ENCODE measurements around the gene WDR75. TPM values are rescaled to one million over a fixed set of nuclear protein-coding genes. Genes with fewer than 3 reads are reported as not detected.

The WDR75 gene
- 52.8 and 68.4 TPM in 2 replicates for total RNA-seq (2014; rRNA removed; shearing (Covaris generic); ENCODE audit: low replicate concordance)

DNA sequence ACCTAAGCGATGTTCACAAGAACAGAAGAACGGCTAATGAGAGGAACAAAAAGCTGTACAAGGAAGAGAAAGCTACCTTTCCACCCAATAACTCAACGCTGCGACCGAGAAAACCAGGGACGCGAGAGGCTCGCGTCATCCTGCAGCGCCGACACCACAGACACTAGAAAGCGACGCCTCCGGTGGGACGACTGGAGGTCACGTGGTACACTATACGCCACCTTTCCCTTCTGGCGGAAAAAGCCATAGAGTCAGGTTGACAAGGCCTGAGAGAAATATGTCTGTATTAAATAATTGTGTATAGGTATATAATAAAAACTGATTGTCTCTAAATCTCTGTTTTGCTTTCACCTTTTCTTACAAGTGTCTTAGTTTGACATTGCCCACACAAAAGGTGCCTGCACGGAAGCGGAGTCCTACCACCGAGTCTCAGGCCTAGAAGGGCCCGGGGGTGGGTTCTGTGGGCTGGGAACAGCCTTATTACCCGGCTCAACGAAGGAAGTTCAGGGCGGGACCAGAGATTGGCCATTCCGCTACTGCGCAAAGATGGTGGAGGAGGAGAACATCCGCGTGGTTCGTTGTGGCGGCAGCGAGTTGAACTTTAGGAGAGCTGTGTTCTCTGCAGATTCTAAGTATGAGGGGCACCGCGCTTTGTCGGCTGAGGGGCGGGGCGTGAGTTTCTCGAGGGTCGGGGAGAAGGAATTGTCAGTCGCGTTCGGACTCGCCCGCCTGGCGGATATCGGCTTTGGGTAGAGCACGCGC is at the start of gene WDR75:
TSS of gene WDR75 (plus strand) at position 528 of the 762 bp plus-strand sequence. CDS start at position 547, 19 bp downstream.
- peaks cover 29% of the 10 kb centered on the region for H3K36me3 ChIP-seq
- H3K4me3 ChIP-seq = peak within 1 kb of the TSS; percentile 71
- H3K9me3 ChIP-seq = no peaks in the 10 kb centered on the region
- DNase-seq = peak; percentile 93
- H3K27me3 ChIP-seq = no peaks in the 10 kb centered on the region

DNA sequence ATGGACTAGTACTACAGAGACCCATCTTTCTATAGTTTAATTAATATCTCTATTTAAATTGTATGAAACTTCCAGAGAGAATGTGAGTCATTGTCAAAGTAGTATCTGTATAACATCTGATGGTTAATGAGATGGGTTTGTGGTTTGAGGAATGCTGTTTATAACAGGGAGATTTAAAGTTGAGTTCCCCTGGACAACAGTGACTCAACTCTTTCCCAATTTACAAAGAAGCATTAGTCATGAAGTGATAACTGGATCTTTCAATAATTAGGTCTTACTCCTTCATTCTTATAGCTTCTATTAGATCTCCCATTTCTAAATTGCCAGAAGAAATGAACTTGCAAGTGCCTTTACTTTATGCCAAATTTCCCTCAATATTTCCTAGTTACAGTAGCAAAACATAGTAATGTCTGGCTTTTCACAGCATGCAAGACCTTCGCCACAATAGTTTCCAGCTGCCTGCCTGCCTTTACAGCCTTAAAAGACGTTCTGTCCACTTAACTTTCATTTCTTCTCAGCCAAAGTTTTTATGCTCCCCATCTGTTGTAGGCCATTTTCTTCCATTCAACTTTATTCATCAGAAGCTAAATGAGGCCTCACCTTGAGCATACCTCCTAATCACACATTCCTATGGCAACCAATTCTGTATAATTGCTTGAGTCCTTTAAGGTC is 47.7 kb upstream of the WDR75 start:
- Histone ChIP-seq H3K9me3 (peaks cover 6% of the 10 kb centered on the region), H3K36me3 (no peaks in the 10 kb centered on the region), H3K27me3 (no peaks in the 10 kb centered on the region), H3K4me3 (no peak overlapping the region)
- peak; percentile 34 for DNase-seq

DNA sequence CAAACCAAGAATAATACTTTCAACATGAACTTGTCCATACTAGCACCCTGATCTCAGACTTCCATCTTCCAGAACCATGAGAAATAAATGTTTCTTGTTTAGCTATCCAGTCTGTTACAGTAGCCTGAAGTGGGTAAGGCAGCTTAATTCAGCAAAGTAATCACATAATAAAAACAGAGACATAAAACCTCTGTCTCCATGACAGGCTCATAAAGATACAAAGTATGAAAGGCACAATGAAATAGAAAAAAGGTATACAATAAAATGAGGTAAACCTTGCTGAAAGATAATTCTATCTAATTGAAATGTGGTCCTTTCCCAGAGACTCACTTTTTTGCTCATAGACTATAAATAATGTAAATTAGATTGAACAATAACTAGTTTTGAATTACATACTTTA is 46.7 kb upstream of the WDR75 start:
- H3K4me3 ChIP-seq = no peak overlapping the region
- no peak for DNase-seq
- no peaks in the 10 kb centered on the region for H3K36me3 ChIP-seq
- H3K9me3 ChIP-seq = peaks cover 6% of the 10 kb centered on the region
- H3K27me3 ChIP-seq = no peaks in the 10 kb centered on the region

DNA sequence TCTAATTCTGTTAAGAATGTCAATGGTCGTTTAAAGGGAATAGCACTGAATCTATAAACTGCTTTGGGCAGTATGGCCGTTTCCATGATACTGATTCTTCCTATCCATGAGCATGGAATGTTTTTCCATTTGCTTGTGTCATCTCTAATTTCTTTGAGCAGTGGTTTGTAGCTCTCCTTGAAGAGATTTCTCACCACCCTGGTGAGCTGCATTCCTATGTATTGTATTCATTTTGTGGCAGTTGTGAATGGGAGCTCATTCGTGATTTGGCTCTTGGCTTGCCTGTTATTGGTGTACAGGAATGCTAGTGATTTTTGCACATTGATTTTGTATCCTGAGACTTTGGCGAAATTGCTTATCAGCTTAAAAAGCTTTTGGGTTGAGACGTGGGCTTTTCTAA is 38.3 kb upstream of the WDR75 start:
- no peaks in the 10 kb centered on the region for H3K27me3 ChIP-seq
- no peak for DNase-seq
- no peaks in the 10 kb centered on the region for H3K36me3 ChIP-seq
- H3K4me3 ChIP-seq = no peak overlapping the region
- H3K9me3 ChIP-seq = peaks cover 2% of the 10 kb centered on the region; the same call in 1 of the 2 replicates

DNA sequence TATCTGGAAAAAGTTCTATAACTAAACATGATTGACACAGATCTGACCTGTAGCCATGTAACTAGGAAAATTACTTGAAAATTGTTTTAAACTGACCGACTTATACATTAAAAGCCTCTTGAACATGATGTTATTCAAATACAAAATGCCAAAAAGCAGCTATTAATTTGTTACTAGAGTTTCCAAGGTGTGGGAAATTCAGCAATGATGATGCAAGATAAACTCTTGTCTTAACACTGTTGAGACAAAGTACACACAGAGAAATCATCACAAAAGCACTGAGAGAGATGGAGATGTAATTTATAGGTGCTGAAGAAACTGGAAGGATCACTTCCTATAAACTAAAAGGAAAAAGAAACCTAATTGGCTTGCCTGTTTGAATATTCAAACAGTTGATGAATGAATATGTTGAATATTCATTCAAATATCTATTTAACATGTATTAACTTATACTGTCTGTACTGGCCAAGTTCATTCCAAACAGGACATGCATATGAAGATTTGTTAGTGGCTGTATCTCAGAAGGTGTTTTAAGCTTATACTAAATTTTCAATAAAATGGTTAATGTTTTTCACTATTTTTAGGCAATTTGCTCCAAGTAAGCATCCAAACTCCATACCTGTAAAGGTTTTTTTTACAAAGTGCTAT is 34.6 kb upstream of the WDR75 start:
- Histone ChIP-seq H3K27me3 (no peaks in the 10 kb centered on the region), H3K36me3 (no peaks in the 10 kb centered on the region), H3K9me3 (no peaks in the 10 kb centered on the region), H3K4me3 (no peak overlapping the region)
- DNase-seq = no peak

DNA sequence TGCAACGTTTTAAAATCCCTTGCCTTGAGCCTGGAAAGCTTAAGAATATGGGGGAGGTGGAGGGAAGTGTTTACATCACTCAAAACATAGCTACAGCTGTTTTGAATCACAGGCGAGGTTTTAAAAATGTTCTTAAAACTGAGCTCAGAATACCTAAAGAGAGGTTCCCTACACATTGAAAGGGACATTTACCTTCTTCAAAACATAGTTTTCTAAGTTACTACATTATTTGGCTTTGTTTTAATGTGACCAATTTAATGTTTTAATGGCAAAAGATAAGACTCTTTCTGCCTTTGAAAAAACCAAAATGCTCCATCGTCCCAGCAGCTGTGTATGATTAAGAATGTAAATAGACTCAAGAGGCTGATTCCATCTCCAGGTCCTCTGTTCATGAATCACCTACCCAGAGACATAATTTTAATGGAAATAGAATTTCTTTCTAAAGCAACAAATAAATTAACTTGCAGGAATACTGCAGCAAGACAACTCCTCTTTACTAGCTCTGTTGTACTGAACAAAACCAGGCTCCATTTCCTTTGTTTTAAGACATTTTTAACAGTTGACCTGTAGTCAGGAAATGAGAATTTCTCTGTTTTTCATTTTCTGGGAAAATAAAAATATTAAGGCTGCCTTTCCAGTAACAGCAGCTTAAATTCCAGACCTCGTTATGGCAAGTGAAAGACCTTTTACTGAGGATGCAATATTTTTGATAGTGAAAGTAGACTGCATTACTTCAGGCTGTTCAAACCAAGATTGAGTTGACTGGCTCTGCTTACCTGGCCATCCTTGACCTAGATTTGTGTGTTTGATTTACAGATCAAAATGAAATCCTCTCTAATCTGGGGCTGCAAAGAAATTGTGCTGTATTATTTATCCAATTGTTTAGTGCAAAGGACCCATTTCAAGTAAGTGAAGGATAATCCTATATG is 33.7 kb upstream of the WDR75 start:
- Histone ChIP-seq H3K9me3 (no peaks in the 10 kb centered on the region), H3K4me3 (no peak overlapping the region), H3K27me3 (no peaks in the 10 kb centered on the region), H3K36me3 (no peaks in the 10 kb centered on the region)
- DNase-seq = peak; percentile 5

DNA sequence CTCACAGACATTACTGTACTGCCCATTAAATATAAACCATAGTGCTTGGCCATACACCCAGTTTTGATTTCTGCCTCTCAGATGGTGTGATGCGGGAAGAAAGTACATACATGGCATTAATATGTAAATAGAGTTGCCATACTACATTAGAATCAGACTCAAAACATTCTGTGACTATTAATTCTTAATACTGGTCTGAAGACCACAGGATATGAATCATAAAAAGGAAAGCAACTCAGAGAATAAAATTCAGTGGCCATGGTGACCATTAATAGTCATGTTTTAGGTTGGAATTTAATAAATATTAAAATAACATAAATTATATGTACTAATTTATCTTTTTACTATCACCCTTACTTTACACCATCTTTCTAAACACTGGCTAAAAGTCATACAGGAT is 33.0 kb upstream of the WDR75 start:
- DNase-seq = no peak
- H3K4me3 ChIP-seq = no peak overlapping the region

DNA sequence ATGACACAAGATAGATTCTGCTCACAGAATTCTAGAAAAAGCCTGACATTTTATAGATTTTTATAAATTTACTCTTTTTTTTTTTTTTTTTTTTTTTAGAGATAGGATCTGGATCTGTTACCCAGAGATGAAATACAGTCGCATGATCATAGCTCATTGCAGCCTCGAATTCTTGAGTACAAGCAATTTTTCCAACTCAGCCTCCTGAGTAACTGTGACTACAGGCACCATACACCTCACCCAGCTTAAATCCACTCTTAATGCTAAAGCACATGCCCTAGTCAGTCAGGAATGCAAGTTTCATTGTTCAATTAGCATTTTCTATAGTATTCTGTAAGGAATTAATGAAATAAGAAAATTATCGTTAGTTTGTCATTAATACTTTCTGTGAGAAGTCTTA is 32.1 kb upstream of the WDR75 start:
- Histone ChIP-seq H3K27me3 (no peaks in the 10 kb centered on the region), H3K9me3 (no peaks in the 10 kb centered on the region), H3K36me3 (no peaks in the 10 kb centered on the region), H3K4me3 (no peak overlapping the region)
- DNase-seq = no peak

More for the DNA sequence above, 33.0 kb upstream of the WDR75 start:
- no peaks in the 10 kb centered on the region for H3K36me3 ChIP-seq
- H3K27me3 ChIP-seq = no peaks in the 10 kb centered on the region
- H3K9me3 ChIP-seq = no peaks in the 10 kb centered on the region

DNA sequence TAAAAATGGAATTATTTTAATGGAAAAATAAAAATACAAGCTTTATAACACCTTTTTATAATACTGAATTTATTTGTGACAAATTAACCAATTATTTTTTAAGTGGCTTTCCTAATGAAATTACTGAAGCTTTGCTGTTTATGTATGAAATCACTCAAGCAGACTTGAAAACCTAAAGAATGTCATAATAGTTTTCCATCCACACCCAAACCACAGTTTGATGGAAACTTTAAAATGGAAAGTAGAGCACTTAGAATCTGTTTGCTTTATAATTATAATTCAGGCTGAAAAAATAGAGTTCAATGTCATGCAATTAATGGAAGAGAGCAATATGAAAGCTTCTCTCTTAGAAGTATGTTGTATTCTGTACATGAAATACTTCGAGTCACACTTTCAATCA is 31.6 kb upstream of the WDR75 start:
- Histone ChIP-seq H3K4me3 (no peak overlapping the region), H3K9me3 (no peaks in the 10 kb centered on the region), H3K27me3 (no peaks in the 10 kb centered on the region), H3K36me3 (no peaks in the 10 kb centered on the region)
- DNase-seq = no peak

DNA sequence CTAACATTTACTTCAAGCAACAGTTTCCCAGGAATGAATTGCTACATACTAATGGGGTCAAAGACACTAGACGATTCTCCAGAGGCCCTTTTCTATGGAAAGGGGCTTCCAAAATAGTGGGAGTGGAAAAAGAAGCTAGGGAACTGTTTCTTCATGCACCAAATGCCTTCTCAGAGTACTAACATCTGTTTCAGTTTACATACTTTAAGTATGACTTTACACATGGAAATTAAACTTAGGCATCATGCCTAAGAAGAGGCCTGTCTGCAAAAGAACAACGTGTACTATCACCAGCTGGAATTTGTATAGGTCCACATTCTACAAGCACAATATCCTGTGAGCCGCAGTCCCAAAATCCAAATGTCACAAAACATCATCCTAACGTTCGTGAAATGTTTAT is 29.4 kb upstream of the WDR75 start:
- no peak overlapping the region for H3K4me3 ChIP-seq
- H3K36me3 ChIP-seq = no peaks in the 10 kb centered on the region
- H3K9me3 ChIP-seq = no peaks in the 10 kb centered on the region; the same call in none of the 2 replicates
- DNase-seq = no peak
- H3K27me3 ChIP-seq = no peaks in the 10 kb centered on the region

DNA sequence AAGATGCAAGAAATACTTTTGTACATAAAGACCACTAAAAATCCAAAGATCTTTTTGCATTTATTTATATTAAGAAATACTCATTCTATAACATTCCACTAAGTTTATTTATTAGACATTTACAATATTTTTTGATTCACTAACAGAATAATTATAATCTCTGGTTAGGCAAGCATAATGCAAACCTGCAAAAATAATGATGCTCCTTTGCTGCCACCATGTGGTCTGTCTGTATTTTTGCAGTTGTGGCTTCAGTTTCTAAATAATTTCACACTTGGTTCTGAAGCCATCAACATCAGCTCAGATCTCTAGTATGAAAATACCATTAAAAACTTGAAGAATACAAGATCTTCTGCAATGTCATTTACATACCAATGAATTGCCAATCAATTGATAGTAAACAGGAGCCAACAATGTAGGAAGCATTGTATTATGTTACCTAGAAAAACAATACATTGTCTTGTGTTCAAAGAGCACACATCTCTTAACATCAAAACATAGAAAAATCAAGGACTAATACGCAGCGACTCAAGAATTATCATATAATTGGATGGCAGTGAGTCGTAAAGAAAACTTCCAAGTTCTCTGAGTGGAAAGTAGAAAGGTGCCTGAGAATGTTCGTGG is 28.8 kb upstream of the WDR75 start:
- Histone ChIP-seq H3K9me3 (no peaks in the 10 kb centered on the region; the same call in none of the 2 replicates), H3K4me3 (no peak overlapping the region), H3K36me3 (no peaks in the 10 kb centered on the region), H3K27me3 (no peaks in the 10 kb centered on the region)
- DNase-seq = peak; percentile 11

DNA sequence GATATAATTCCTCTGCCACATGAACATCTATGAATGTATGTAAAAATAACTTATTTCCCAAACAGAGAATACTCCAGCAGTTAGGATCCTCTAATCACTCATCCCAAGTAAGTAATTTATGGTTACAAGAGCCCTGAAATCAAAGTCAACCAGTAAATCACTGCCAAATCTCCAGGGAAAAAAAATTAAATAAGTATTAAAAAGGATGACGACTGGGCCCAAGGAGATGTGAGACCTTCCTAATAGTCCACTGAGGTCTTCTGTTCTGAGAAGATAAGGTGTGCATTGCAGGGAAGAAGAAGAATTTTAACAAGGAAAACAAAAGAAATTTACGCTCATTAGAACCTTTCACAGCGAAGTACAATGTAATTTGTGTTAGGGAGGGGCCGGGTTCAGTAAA is 28.0 kb upstream of the WDR75 start:
- no peaks in the 10 kb centered on the region for H3K27me3 ChIP-seq
- H3K9me3 ChIP-seq = no peaks in the 10 kb centered on the region; the same call in none of the 2 replicates
- H3K4me3 ChIP-seq = no peak overlapping the region
- DNase-seq = no peak
- no peaks in the 10 kb centered on the region for H3K36me3 ChIP-seq

DNA sequence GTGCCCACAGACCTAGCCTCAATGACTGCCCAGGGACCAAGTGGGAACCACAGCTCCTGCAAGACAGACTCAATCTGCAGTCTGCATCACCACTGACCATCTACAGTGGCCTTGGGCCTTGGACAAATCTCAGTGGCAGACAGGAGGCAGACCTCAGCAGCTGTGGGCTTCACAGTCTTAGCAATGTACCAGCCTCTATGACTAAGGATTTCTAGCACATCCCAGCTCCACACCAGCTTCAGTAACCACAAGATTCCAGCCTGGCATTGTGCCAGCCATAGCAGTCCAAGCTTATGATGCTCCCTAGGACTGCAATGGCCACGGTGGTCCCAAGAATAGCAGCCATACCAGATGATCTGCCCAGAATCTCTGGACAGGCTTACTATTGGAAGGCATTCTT is 19.6 kb upstream of the WDR75 start:
- DNase-seq = peak; percentile 48
- Histone ChIP-seq H3K9me3 (no peaks in the 10 kb centered on the region), H3K4me3 (no peak overlapping the region), H3K27me3 (no peaks in the 10 kb centered on the region), H3K36me3 (no peaks in the 10 kb centered on the region)

DNA sequence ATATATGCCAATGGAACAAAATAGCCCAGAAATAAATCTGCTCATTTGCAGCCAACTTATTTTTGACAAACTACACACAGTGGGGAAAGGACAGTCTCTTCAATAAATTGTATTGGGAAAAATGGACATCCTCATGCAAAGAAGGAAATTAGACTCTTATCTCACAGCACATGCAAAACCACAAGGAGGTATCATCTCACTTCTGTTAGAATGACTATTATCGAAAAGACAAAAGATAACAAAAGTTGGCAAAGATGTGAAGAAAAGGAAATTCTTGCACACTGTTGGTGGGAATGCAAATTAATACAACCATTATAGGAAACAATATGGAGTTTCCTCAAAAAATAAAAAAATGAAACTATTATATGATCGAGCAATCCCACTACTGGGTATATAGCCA is 16.3 kb upstream of the WDR75 start:
- H3K4me3 ChIP-seq = no peak overlapping the region
- no peaks in the 10 kb centered on the region for H3K9me3 ChIP-seq
- DNase-seq = no peak
- no peaks in the 10 kb centered on the region for H3K27me3 ChIP-seq
- H3K36me3 ChIP-seq = no peaks in the 10 kb centered on the region

DNA sequence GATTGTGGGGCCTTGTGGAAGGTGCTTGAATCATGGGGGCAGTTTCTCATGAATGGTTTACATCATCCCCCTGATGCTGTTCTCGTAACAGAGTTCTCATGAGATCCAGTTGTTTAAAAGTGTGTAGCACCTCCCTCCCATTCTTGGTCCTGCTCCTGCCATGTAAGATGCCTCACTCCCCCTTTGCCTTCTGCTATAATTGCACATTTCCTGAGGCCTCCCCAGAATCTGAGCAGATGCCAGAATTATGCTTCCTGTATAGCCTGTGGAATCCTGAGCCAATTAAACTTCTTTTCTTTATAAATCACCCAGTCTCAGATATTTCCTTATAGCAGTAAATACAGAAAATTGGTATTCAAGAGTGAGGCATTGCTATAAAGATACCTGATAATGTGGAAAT is 15.6 kb upstream of the WDR75 start:
- no peaks in the 10 kb centered on the region for H3K36me3 ChIP-seq
- H3K9me3 ChIP-seq = no peaks in the 10 kb centered on the region
- H3K4me3 ChIP-seq = no peak overlapping the region
- no peak for DNase-seq
- no peaks in the 10 kb centered on the region for H3K27me3 ChIP-seq

DNA sequence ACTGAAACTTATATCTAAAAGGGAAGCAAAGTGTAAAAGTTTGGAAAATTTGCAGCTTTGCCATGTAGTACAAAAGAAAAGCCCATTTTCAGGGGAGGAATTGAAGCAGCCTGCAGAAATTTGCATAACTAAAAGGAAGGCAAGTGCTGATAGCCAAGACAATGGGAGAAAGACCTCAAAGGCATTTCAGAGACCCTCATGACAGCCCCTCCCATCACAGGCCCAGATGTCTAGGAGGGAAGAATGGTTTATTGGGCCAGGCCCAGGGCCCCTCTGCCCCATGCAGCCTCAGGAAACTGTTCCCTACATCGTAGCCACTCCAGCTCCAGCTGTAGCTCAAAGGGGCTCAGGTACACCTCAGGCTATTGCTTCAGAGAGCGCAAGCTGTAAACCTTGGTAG is 14.4 kb upstream of the WDR75 start:
- no peak overlapping the region for H3K4me3 ChIP-seq
- no peaks in the 10 kb centered on the region for H3K27me3 ChIP-seq
- H3K9me3 ChIP-seq = no peaks in the 10 kb centered on the region
- no peaks in the 10 kb centered on the region for H3K36me3 ChIP-seq
- DNase-seq = no peak

Data from MG63 (cell line).